GM12875 (cell line): ENCODE measurements around the gene DCLK3.

ENCODE experiments used
- H3K4me3 ChIP-seq: one replicate; pipeline ENCODE4 v1.5.1; 2011; ENCODE audit warnings: low read depth, low read length, control low read depth
- TF ChIP-seq, protein P1 (sequence below): IDR thresholded peaks from 2 replicates; pipeline ENCODE4 v1.5.1; 2011; ENCODE audit warnings: low read depth, mild to moderate bottlenecking, control low read depth, inconsistent platforms, low read length, moderate library complexity, borderline replicate concordance; ENCODE audit not compliant: insufficient read depth

Gene DCLK3

GRCh38 chr3:36764704-36765038, 318 bp upstream of the DCLK3 start:
- TF ChIP-seq, protein P1, sequence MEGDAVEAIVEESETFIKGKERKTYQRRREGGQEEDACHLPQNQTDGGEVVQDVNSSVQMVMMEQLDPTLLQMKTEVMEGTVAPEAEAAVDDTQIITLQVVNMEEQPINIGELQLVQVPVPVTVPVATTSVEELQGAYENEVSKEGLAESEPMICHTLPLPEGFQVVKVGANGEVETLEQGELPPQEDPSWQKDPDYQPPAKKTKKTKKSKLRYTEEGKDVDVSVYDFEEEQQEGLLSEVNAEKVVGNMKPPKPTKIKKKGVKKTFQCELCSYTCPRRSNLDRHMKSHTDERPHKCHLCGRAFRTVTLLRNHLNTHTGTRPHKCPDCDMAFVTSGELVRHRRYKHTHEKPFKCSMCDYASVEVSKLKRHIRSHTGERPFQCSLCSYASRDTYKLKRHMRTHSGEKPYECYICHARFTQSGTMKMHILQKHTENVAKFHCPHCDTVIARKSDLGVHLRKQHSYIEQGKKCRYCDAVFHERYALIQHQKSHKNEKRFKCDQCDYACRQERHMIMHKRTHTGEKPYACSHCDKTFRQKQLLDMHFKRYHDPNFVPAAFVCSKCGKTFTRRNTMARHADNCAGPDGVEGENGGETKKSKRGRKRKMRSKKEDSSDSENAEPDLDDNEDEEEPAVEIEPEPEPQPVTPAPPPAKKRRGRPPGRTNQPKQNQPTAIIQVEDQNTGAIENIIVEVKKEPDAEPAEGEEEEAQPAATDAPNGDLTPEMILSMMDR, result no peak
- no peak overlapping the region for H3K4me3 ChIP-seq

- H3K4me3 ChIP-seq, result no peak overlapping the region
- TF ChIP-seq, protein P1, result no peak
Measured at GRCh38 chr3:36762918-36763849, 1.2 kb downstream of the DCLK3 start.

DNA sequence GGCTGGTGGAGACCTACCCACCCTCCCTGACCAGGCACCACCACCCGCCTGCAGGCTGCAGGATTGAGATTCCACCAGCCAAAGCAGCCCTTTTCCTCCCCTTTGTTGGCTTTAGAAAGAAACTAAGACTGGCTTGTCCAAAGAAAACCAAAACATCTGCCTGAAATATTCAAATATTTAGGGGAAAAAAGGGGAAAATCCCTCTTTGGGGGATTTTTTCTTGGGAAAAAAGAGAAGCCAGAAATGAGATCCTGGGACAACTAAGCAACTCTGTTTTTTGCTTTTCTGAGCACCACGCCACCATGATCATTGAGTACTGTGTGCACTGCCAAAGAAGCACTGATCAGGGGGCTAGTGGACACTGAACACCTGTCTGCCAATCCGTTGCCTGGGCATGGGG, 2.6 kb downstream of the DCLK3 start:
- TF ChIP-seq, protein P1, result no peak
- no peak overlapping the region for H3K4me3 ChIP-seq

GRCh38 chr3:36756269-36756668, 8.1 kb downstream of the DCLK3 start:
- no peak overlapping the region for H3K4me3 ChIP-seq
- TF ChIP-seq, protein P1, result no peak

DNA sequence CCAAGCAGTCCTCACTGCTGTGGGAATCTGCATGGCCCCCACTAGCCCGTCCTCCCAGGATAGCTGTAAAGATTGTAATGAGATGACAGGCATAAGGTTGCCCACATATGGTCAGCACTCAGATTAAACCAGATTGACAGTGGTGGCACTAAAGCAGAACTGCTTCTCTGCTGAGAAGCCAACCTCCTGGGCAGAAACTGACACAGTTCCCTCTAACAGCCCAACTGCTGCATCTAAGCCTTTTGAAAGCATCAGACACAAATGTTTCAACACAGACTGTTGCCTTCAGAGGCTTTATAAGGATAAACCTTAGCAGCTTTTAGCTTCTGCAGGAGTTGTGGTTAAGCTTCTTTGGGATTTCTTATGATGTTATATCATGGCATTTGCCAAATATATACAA, 13.0 kb downstream of the DCLK3 start:
- no peak overlapping the region for H3K4me3 ChIP-seq
- TF ChIP-seq, protein P1, result no peak

DNA sequence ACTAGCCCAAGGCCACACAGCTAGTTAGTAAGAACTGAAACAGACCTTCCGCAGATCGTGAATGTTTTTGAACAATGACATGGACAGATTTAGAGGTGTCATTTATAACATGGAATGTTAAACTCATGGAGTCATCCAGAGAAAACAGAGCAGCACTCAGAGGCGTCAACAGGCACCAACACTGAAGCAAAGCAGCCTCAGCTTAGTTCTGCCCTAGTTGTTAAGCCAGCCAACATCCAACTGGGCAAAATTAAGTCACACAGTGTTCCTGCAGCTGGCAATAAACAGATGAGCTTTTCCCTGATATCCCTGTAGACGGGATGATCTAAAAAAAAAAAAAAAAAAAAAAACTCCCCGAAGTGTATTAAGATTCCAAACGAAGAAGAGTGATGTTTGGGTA, 13.6 kb downstream of the DCLK3 start:
- TF ChIP-seq, protein P1, result no peak

GRCh38 chr3:36744763-36745162, 19.6 kb downstream of the DCLK3 start:
- TF ChIP-seq, protein P1, result no peak
- H3K4me3 ChIP-seq, result no peak overlapping the region

More for the DNA sequence above, 13.6 kb downstream of the DCLK3 start:
- H3K4me3 ChIP-seq, result no peak overlapping the region
